C4-2B (cell line): ENCODE data around the gene RABEP2.

ENCODE experiments used
- CTCF ChIP-seq: fragments of 450-650 bp; conservative IDR thresholded peaks from 2 replicates; pipeline ENCODE4 v1.5.1; 2017; ENCODE audit warnings: mild to moderate bottlenecking
- ZFX ChIP-seq: fragments of 450-650 bp; IDR thresholded peaks from 2 replicates; pipeline ENCODE4 v1.6.1; 2017

DNA sequence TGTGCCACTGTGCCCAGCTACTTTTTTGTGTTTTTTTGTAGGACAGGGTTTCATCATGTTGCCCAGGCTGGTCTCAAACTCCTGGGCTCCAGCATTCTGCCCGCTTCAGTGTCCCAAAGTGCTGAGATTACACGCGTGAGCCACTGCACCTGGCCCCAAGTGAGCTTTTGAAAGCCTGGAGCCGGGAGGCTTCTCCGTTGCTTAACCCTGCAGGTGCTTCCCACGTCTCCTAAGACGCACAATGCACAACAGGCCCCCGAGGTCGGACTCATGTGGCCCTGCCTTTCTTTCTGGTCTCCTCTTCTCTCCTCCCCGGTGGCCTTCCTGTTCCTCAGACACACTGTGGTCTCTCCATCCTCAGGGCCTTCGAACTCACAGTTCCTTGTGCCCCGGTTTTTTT, 12.5 kb downstream of the RABEP2 start:
- TF ChIP-seq CTCF, result no peak
- no peak for TF ChIP-seq ZFX
